Immature natural killer cell (primary cell): ENCODE data around the gene FOXO3. TPM values are rescaled to one million over a fixed set of nuclear protein-coding genes. Genes with fewer than 3 reads are reported as not detected.
"Not testable (repeated sequence)": the region's sequence is repeated elsewhere in the genome, so short reads cannot be mapped to it uniquely, and the experiment has no call there.

Experiments
- DNase-seq, 3 donors: peaks; one replicate each; pipeline ENCODE4 v3.0.0; 2022; ENCODE audit warnings: mixed read lengths in 1 of 3
- H3K27ac Mint-ChIP-seq, 6 donors: one replicate each; pipeline ENCODE4 v1.8.0; 2020; ENCODE audit warnings: mixed read lengths in 6 of 6, mild to moderate bottlenecking in 5 of 6, inconsistent platforms in 4 of 6, moderate library complexity in 3 of 6
- H3K27me3 Mint-ChIP-seq, 3 donors: one replicate each; pipeline ENCODE4 v1.8.0; 2020 to 2021; ENCODE audit warnings: low read depth in 3 of 3, mild to moderate bottlenecking in 3 of 3, mixed read lengths in 3 of 3, moderate library complexity in 3 of 3, inconsistent platforms in 1 of 3
- H3K36me3 Mint-ChIP-seq, 3 donors: one replicate each; pipeline ENCODE4 v1.8.0; 2020; ENCODE audit warnings: mixed read lengths in 3 of 3, inconsistent platforms in 2 of 3, mild to moderate bottlenecking in 2 of 3
- H3K4me1 Mint-ChIP-seq, 2 donors: one replicate each; pipeline ENCODE4 v1.8.0; 2020; ENCODE audit warnings: inconsistent platforms in 2 of 2, mild to moderate bottlenecking in 2 of 2, mixed read lengths in 2 of 2, moderate library complexity in 1 of 2
- H3K4me3 Mint-ChIP-seq, 5 donors: one replicate each; pipeline ENCODE4 v1.8.0; 2020; ENCODE audit warnings: mild to moderate bottlenecking in 5 of 5, mixed read lengths in 5 of 5, inconsistent platforms in 3 of 5, moderate library complexity in 3 of 5
- H3K9me3 Mint-ChIP-seq, 6 donors: one replicate each; pipeline ENCODE4 v1.8.0; 2020; ENCODE audit warnings: mild to moderate bottlenecking in 6 of 6, mixed read lengths in 6 of 6, inconsistent platforms in 4 of 6, moderate library complexity in 3 of 6
- polyA plus RNA-seq, 3 donors: library from polyadenylated mRNA; unstranded; fragments of 300-500 nt; fragmentation: Illumina TruSeq; gene quantifications; one replicate each; pipeline ENCODE4 v1.2.3, GENCODE V29; 2021

Gene FOXO3
- polyA plus RNA-seq: 10 to 100 TPM; 20.3 to 41.3 (median 36.4) TPM

DNA sequence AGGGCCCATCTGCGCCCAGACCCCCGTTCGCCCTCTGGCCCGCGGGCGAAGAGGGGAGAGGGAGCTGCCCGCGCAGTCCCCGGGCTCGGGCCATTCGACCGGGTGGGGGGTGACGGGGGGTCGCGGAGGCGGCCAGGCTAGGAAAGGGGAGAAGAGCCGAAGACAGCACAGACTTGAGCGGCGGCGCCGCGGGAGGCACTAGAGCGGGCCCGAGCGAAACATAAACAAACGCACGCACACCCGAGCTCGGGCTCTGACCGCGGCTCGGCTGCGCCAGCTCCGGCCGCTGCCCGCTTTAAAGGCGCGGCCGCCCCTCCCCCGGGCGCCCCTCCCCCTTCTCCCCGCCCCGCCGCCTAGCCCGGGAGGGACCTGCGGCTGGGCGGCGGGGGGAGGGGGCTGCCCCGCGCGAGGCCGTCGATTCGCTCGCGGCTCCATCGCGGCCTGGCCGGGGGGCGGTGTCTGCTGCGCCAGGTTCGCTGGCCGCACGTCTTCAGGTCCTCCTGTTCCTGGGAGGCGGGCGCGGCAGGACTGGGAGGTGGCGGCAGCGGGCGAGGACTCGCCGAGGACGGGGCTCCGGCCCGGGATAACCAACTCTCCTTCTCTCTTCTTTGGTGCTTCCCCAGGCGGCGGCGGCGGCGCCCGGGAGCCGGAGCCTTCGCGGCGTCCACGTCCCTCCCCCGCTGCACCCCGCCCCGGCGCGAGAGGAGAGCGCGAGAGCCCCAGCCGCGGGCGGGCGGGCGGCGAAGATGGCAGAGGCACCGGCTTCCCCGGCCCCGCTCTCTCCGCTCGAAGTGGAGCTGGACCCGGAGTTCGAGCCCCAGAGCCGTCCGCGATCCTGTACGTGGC is at the start of gene FOXO3:
Gene FOXO3, plus strand, starts transcription at position 455 of the 846 bp plus-strand sequence. Its CDS starts 292 bp downstream, at position 747.
- peak; percentile 79 to 83 (median 81) for DNase-seq
- H3K4me1 Mint-ChIP-seq: peaks cover 46 to 51% of the 10 kb centered on the region in 2 donors
- peaks cover 13 to 34% (median 23%) of the 10 kb centered on the region in 3 donors for H3K27me3 Mint-ChIP-seq
- peak within 1 kb of the TSS; percentile 87 to 98 (median 96) for H3K27ac Mint-ChIP-seq
- no peaks in the 10 kb centered on the region for H3K36me3 Mint-ChIP-seq
- H3K9me3 Mint-ChIP-seq: no peaks in the 10 kb centered on the region
- peak within 1 kb of the TSS; percentile 92 to 99 (median 94) for H3K4me3 Mint-ChIP-seq

DNA sequence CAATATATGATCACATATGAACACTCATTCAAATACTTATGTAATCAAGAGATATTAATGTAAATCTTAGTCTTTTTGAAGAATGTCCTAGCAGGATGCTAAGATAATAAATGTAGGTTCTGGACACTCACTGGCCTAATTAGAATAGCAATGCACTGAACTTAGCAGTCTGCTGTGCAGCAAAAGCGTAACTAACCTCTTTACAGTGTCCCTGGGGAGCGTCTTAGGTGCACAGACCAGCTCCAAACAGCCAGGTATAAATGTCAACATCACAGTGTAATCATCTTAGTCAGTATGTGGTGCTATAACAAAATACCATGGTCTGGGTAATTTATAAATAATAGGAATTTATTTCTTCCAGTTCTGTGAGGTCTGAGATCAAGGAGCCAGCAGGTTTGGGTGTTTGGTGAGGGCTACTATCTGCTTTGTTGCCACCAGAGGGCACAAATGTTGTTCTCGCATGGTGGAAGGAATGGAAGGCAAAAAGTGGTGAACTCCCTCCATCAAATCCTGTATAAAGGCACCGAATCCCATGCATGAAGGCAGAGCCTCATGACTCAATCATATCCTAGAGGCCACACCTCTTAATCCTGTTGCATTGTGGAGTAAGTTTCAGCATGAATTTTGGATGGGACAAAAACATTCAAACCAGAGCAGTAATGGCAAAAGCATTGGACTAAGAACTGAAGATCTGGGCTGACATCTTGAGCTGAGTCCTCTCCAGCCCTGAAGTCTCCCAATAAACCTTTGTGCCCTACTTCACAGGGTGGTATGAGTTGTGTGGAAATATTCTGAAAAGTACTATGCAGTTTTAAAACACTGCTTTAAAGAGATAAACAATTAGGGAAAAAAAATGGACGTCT is 41.8 kb upstream of the FOXO3 start:
- Mint-ChIP-seq H3K27me3 (peaks cover 0 to 3% (median 2%) of the 10 kb centered on the region in 3 donors), H3K27ac (no peak overlapping the region), H3K4me3 (no peak overlapping the region), H3K4me1 (no peaks in the 10 kb centered on the region), H3K9me3 (peaks cover 0 to 1% (median 0%) of the 10 kb centered on the region in 6 donors), H3K36me3 (peaks cover 4 to 12% (median 12%) of the 10 kb centered on the region in 3 donors)
- DNase-seq: no peak

DNA sequence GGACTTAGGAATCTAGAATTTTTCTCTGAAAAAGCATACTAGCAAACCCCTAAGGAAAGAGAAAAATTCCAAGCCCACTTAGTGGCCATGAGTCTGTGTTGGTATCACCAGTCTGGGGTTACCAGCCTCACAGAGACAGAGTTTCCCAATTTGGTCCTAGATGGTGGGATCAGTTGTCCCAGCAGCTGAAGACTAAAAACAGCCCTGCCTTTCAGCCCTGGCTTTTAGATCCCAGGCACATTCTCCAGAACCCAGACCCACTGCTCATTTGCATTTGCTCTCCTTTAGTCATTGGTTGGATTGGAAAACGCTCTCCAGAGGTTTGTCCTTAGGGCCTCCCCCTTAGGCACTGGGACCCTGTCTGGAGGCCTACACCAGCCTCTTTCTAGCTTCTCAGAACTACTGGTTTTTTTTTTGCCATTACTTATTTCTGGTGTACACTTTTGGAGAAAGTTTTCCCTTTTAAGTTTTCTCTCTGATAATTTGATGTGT is 39.1 kb upstream of the FOXO3 start:
- Mint-ChIP-seq H3K36me3 (peaks cover 4 to 19% (median 10%) of the 10 kb centered on the region in 3 donors), H3K27me3 (peaks cover 0 to 4% (median 0%) of the 10 kb centered on the region in 3 donors), H3K4me1 (no peaks in the 10 kb centered on the region), H3K9me3 (no peaks in the 10 kb centered on the region), H3K4me3 (no peak overlapping the region), H3K27ac (no peak overlapping the region)
- no peak for DNase-seq

DNA sequence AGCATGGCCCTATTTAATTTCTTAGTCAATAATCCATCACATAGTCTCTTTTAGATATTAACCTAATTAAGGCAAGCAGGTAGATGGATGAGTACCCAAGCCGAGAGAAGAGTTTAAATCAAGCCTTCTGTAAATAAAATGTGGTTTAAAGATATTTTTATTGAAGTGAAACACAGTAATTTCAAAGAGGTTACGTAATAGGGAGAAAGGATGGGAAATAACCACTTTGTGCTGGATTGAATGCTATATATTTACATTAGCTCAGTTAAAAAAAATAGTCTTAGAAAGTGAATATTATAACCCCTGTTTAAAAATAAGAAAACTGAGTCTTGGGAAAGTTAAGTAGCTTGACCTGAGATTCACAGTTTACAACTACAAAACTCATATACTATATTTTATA is 37.0 kb upstream of the FOXO3 start:
- H3K4me3 Mint-ChIP-seq: no peak overlapping the region
- H3K9me3 Mint-ChIP-seq: no peaks in the 10 kb centered on the region

DNA sequence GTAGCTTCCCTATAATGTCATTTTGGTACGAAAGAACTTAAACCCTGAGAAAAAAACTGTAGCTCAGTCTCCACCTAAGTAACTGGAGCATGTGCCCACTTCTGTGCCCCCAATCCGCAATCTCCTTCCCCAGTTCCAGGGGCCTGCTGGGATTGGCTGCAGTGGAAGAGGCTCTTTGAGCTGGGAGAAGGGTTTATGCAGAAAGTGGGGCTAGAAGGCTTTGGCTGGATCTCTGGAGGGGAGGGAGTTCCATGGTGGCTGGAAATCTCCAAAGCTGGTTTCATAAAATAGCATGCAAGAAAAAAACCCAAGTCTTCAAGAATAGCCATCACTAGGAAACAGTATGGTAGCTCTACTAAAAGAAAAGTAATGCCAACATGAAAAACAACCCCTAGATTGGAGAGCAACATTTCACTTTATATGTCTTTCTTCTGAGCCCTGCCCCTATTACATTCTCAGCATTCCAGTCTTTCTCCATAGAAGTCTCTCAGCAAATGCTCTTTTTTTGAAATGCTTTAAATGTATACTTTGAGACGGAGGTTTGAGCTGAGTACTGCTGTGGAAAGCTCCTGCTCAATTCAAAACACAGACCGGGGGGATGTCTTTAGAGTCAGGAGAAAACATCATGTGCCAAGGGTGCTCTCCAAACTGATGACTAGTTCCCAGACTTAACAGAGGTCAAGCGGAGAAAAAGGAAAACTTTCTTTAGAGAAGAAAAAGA is 36.0 kb upstream of the FOXO3 start:
- Mint-ChIP-seq H3K4me1 (no peaks in the 10 kb centered on the region), H3K27me3 (peaks cover 0 to 4% (median 2%) of the 10 kb centered on the region in 3 donors), H3K27ac (no peak overlapping the region), H3K9me3 (no peaks in the 10 kb centered on the region), H3K4me3 (no peak overlapping the region), H3K36me3 (peaks cover 4 to 19% (median 10%) of the 10 kb centered on the region in 3 donors)
- no peak for DNase-seq

More for the DNA sequence above, 37.0 kb upstream of the FOXO3 start:
- Mint-ChIP-seq H3K36me3 (peaks cover 4 to 19% (median 10%) of the 10 kb centered on the region in 3 donors), H3K4me1 (no peaks in the 10 kb centered on the region), H3K27ac (no peak overlapping the region), H3K27me3 (peaks cover 0 to 4% (median 0%) of the 10 kb centered on the region in 3 donors)
- DNase-seq: no peak

DNA sequence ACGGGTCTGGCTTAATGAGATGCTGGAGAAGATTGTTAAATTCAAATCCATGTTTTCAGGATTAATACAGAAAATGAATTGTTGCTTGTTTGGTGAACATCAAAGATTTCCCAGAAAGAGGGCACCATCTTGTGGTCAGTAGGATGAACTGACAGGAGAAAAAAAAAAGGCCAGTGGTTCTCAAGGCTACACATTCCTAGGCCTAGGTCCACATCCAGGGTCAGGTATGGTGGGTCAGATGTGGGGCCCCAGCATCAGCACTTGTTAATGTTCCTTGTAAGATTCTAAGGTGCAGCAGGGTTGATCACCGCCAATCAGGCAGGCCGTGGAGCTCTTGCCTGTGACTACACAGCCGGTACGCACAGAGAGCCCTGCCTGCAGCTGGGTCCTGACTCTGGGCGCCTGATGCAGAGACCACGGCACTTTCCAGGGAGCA is 34.0 kb upstream of the FOXO3 start:
- H3K4me3 Mint-ChIP-seq: no peak overlapping the region
- peak in 1 of 3 donors; percentile 24 for DNase-seq
- H3K9me3 Mint-ChIP-seq: no peaks in the 10 kb centered on the region
- H3K27me3 Mint-ChIP-seq: peaks cover 0 to 4% (median 2%) of the 10 kb centered on the region in 3 donors
- H3K36me3 Mint-ChIP-seq: peaks cover 4 to 19% (median 14%) of the 10 kb centered on the region in 3 donors
- H3K4me1 Mint-ChIP-seq: no peaks in the 10 kb centered on the region
- no peak overlapping the region for H3K27ac Mint-ChIP-seq

DNA sequence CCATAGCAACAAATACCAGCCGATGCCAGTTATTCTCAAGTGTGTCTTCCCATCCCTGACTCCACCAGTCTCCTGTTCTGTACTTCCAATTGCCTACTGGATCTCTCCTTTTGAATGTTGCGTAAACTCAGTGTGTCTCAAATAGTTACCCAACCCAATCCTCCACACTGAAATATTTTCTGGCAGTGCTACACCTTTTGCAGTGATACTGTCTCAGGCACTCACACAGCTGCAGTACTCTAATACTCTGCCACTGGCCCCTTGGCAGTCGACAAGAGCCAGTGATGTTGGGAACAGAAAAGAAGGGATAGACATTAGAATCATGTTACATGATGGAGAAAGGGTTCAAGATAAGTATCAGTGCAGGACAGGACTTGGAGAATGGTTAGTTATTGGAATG is 31.8 kb upstream of the FOXO3 start:
- no peak overlapping the region for H3K4me3 Mint-ChIP-seq
- no peaks in the 10 kb centered on the region for H3K4me1 Mint-ChIP-seq
- peaks cover 0 to 8% (median 7%) of the 10 kb centered on the region in 3 donors for H3K36me3 Mint-ChIP-seq
- no peaks in the 10 kb centered on the region for H3K9me3 Mint-ChIP-seq
- DNase-seq: no peak
- H3K27me3 Mint-ChIP-seq: peaks cover 0 to 4% (median 2%) of the 10 kb centered on the region in 3 donors
- no peak overlapping the region for H3K27ac Mint-ChIP-seq

DNA sequence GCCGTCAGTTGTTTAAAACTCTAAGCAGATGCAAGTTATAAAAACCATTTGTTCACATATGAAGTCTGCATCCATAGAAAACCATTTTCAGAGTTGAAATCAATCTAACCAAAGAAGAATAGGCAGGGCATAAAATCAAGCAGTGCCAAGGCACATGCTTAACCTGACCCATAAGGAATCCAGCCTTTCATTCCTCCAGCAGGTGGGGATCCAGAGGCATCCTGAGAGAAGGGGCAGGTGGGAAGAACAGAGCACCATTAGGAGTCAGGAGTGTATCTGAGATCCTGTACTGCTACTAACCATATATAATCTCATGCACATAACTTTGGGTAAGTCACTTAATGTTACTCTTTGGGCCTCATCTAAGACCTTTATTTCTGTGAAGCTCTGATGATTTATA is 29.4 kb upstream of the FOXO3 start:
- H3K9me3 Mint-ChIP-seq: no peaks in the 10 kb centered on the region
- H3K27me3 Mint-ChIP-seq: peaks cover 0 to 8% (median 2%) of the 10 kb centered on the region in 3 donors
- peaks cover 0 to 5% (median 0%) of the 10 kb centered on the region in 3 donors for H3K36me3 Mint-ChIP-seq
- H3K4me3 Mint-ChIP-seq: no peak overlapping the region
- peak overlapping the region in 1 of 6 donors; percentile 3 for H3K27ac Mint-ChIP-seq
- H3K4me1 Mint-ChIP-seq: no peaks in the 10 kb centered on the region
- DNase-seq: no peak

DNA sequence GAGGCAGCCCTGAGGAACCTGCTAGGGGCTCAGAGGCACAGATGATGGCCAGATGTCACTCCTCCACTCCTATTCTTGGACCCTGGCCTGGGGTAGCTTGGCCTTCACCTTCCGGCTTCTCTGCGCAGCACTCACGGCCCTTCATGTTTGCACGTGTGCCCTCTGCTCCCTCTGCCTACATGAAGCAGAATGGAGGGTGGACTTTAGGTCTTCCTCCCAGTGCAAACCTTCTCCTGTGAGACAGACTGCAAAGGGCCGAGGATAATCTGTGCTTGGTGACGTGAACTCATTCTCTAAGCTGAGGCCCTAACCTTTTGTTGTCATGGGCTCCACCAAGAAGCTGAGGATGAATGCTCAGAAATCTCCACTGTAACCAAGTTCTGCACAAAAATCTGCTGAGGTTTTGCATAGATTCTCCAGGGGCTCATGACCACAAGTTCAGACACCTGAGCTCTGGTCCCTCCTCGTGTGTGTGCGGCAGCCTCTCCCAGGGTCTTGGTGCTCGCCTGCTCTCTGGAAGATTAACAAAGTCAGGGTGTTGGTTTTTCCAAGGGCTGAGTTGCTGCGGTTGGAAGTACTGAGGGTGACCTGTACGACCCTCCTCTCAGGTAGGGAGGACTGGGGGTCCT is 25.5 kb upstream of the FOXO3 start:
- DNase-seq: no peak
- H3K27ac Mint-ChIP-seq: no peak overlapping the region
- H3K36me3 Mint-ChIP-seq: peaks cover 0 to 5% (median 0%) of the 10 kb centered on the region in 3 donors
- peaks cover 0 to 8% (median 5%) of the 10 kb centered on the region in 3 donors for H3K27me3 Mint-ChIP-seq
- no peaks in the 10 kb centered on the region for H3K4me1 Mint-ChIP-seq
- no peaks in the 10 kb centered on the region for H3K9me3 Mint-ChIP-seq
- no peak overlapping the region for H3K4me3 Mint-ChIP-seq

DNA sequence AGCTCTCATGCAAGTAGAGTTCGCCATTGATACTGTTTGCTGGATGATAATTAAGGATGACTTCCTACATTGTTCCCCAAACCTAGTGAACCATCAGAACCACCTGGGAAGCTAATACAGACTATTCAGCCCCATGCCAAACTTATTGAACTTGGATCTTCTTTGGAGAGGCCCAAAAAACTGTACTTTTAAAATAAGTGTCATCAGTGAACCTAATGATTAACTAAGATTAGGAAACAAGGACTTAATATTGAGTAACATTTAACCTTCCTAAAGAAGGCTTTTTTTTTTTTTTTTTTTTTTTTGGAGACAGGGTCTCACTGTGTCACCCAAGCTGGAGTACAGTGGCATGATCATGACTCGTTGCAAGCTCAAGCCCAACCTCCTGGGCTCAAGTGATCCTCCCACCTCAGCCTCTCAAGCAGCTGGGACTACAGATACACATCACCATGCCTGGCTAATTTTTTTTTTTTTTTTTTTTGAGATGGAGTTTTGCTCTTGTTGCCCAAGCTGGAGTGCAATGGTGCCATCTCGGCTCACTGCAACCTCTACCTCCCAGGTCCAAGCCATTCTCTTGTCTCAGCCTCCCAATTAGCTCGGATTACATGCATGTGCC is 24.7 kb upstream of the FOXO3 start:
- not testable (repeated sequence) for DNase-seq, H3K36me3 Mint-ChIP-seq, H3K27me3 Mint-ChIP-seq, H3K9me3 Mint-ChIP-seq, H3K27ac Mint-ChIP-seq, H3K4me1 Mint-ChIP-seq, H3K4me3 Mint-ChIP-seq

DNA sequence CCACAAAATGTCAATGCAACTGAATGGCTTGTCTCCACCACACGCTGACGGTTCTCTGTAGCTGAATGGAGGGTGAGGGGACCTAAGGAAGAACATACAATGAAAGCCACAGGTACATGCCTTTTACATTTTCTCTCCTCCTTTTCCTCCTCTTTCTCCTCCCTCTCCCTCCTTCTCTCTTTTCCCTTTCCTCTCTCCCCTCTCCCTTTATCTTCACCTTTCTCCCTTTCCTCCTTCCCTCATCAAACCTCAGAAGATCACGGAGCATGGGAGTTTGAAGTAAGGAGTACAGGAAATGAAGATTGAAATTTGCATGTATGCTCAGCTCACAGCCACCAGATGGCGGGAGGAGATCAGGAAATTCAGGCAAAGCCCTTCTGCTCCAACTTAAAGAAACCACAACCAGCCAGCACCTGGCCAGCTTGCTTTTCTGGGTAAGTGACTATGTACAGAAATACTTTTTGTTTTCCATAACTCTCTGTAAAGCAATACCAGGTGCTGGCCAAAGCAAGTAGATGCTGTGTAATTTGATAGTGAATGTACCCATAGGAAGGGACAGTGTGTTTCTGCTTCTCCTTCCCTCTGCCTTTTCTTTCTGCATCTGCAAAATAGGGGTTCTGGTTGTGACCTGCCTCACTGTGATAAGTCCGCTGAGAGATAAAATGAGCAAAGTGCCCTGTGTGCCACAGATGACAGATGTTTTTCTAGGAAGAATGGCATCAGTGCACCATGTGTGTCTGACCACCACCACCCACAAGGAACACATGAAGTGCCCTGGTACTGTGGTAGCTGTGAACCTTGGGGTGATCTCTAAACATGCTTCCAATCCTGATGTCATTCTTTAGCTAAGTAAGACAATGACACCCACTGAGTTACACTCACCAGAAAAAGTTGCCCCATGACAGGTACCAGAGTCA is 18.6 kb upstream of the FOXO3 start:
- Mint-ChIP-seq H3K27ac (peak overlapping the region in 1 of 6 donors; percentile 4), H3K4me3 (peak overlapping the region in 2 of 5 donors; percentile 24 to 31), H3K4me1 (peaks cover 32 to 36% of the 10 kb centered on the region in 2 donors), H3K27me3 (peaks cover 0 to 4% (median 3%) of the 10 kb centered on the region in 3 donors), H3K36me3 (no peaks in the 10 kb centered on the region), H3K9me3 (no peaks in the 10 kb centered on the region)
- DNase-seq: peak; percentile 64 to 71 (median 69)
